Measurements from ENCODE around the gene PSMD2.
"Not testable (repeated sequence)": the region's sequence is repeated elsewhere in the genome, so short reads cannot be mapped to it uniquely, and the experiment has no call there.

GRCh38 chr3:184339451-184340135 is 40.6 kb downstream of the PSMD2 start:
- not testable (repeated sequence) for TF ChIP-seq POLR2A, CTCF (IDR thresholded peaks at IDR 0.05)

All from sigmoid colon (tissue), 3 donors.